HCT116 (cell line): ENCODE measurements around the gene RBP7. TPM values are rescaled to one million over a fixed set of nuclear protein-coding genes. Genes with fewer than 3 reads are reported as not detected.

ENCODE experiments used
- ATAC-seq: fragments of 200-7000 bp; cut with Tn5 transposase; 2 replicates; pipeline ENCODE4 v1.9.1; 2020; ENCODE audit warnings: mild to moderate bottlenecking, moderate library complexity
- BruUV-seq: library from RNA; stranded (reverse); fragments of 400-500 nt; replicated peaks from 2 replicates; lab custom pipeline; 2021; lab: Mats Ljungman, UMichigan
- CTCF ChIA-PET: fragments of 300-600 bp; sonication (Branson Sonifier 250); formaldehyde crosslinking; loops from one replicate; lab custom pipeline; 2021; ENCODE audit warnings: antibody characterized with exemption; lab: Charles Lee
- POLR2A ChIA-PET: fragments of 300-600, 350-600 bp; sonication (Branson Sonifier 250); formaldehyde crosslinking; loops from one replicate; lab custom pipeline; 2021; ENCODE audit warnings: antibody characterized with exemption; lab: Charles Lee
- RAD21 ChIA-PET, 2 experiments: fragments of 300-600 bp; sonication (Branson Sonifier 250); formaldehyde crosslinking; loops; one replicate each; lab custom pipeline; 2023; ENCODE audit warnings: low total read pairs in 2 of 2; ENCODE audit not compliant: uncharacterized antibody in 2 of 2, unreplicated experiment in 2 of 2, low non-redundant PET in 1 of 2; lab: Charles Lee
- DNase-seq: peaks from one replicate; pipeline ENCODE4 v3.0.0-alpha.2; 2010; ENCODE audit warnings: low read depth, low spot score
- H2AFZ ChIP-seq: fragments of 200-600 bp; shearing (Covaris generic), sonication (generic); 2 replicates; pipeline ENCODE4 v1.6.1; 2017; ENCODE audit warnings: low read depth, mixed run types, mixed read lengths, antibody characterized with exemption, low read length; ENCODE audit not compliant: poor library complexity, severe bottlenecking
- H3K27ac ChIP-seq: 2 replicates; pipeline ENCODE4 v1.5.1; 2012; ENCODE audit warnings: low read depth, low read length
- H3K27me3 ChIP-seq: fragments of 200-600 bp; sonication (generic); 2 replicates; pipeline ENCODE4 v1.6.1; 2016; ENCODE audit warnings: mixed run types, low read length, mixed read lengths; ENCODE audit not compliant: insufficient read depth
- H3K36me3 ChIP-seq, 2 experiments: fragments of 200-500 bp in 1 of 2; fragments of 200-600 bp in 1 of 2; sonication (Bioruptor generic) in 1 of 2; sonication (generic) in 1 of 2; 2 replicates each; pipeline versions ENCODE4 v1.5.1 to v1.6.1; 2014 to 2016; ENCODE audit warnings: low read length in 2 of 2, inconsistent platforms in 1 of 2, mixed read lengths in 1 of 2, mixed run types in 1 of 2; ENCODE audit not compliant: insufficient read depth in 2 of 2, control insufficient read depth in 1 of 2
- H3K4me1 ChIP-seq, 2 experiments: fragments of 200-600 bp in 1 of 2; sonication (generic) in 1 of 2; 2 replicates each; pipeline versions ENCODE4 v1.5.1 to v1.6.1; 2012 to 2017; ENCODE audit warnings: low read length in 2 of 2, inconsistent platforms in 1 of 2, mild to moderate bottlenecking in 1 of 2, mixed read lengths in 1 of 2, mixed run types in 1 of 2, moderate library complexity in 1 of 2; ENCODE audit not compliant: insufficient read depth in 2 of 2, control insufficient read depth in 1 of 2
- H3K4me2 ChIP-seq: fragments of 200-600 bp; sonication (generic); 2 replicates; pipeline ENCODE4 v1.6.1; 2017; ENCODE audit warnings: mixed run types, low read length, mixed read lengths
- H3K4me3 ChIP-seq, 2 experiments: fragments of 200-600 bp in 1 of 2; sonication (generic) in 1 of 2; replicated peaks in 1 of 2; 2 replicates each; pipeline ENCODE4 v1.5.1; 2011 to 2016; ENCODE audit warnings: low read length in 2 of 2, control low read depth in 1 of 2, low read depth in 1 of 2, mild to moderate bottlenecking in 1 of 2, mixed read lengths in 1 of 2, mixed run types in 1 of 2
- H3K79me2 ChIP-seq: fragments of 200-600 bp; sonication (generic); 2 replicates; pipeline ENCODE4 v1.6.1; 2017; ENCODE audit warnings: mild to moderate bottlenecking, mixed run types, low read length, moderate library complexity, mixed read lengths; ENCODE audit not compliant: insufficient read depth
- H3K9ac ChIP-seq: fragments of 200-600 bp; sonication (generic); 2 replicates; pipeline ENCODE4 v1.6.1; 2016; ENCODE audit warnings: low read length, mixed read lengths
- H3K9me2 ChIP-seq: fragments of 200-600 bp; sonication (generic), shearing (Covaris generic); 2 replicates; pipeline ENCODE4 v1.6.1; 2017; ENCODE audit warnings: mixed run types, mild to moderate bottlenecking, moderate library complexity; ENCODE audit not compliant: insufficient read depth
- H3K9me3 ChIP-seq, 2 experiments: fragments of 200-500 bp in 1 of 2; fragments of 200-600 bp in 1 of 2; sonication (Bioruptor generic) in 1 of 2; sonication (generic) in 1 of 2; 2 replicates each; pipeline ENCODE4 v1.6.1; 2014 to 2017; ENCODE audit warnings: low read length in 2 of 2, mixed read lengths in 2 of 2, inconsistent platforms in 1 of 2, low read depth in 1 of 2, mild to moderate bottlenecking in 1 of 2, mixed run types in 1 of 2, moderate library complexity in 1 of 2; ENCODE audit not compliant: control insufficient read depth in 1 of 2, insufficient read depth in 1 of 2
- H4K20me1 ChIP-seq: fragments of 200-600 bp; sonication (generic), shearing (Covaris generic); 2 replicates; pipeline ENCODE4 v1.6.1; 2017; ENCODE audit warnings: mixed run types, mild to moderate bottlenecking, moderate library complexity; ENCODE audit not compliant: insufficient read depth
- ATF3 ChIP-seq: IDR thresholded peaks from 2 replicates; pipeline ENCODE4 v1.6.1; 2012
- CBX3 ChIP-seq: IDR thresholded peaks from 2 replicates; pipeline ENCODE4 v1.6.1; 2012; ENCODE audit warnings: low read depth
- CTCF ChIP-seq, 3 experiments: fragments of 200-600 bp in 1 of 3; sonication (generic) in 1 of 3; IDR thresholded peaks in 2 of 3; conservative IDR thresholded peaks in 1 of 3; 2 replicates each; pipeline ENCODE4 v1.5.1; 2012 to 2017; ENCODE audit warnings: low read depth in 2 of 3, low read length in 2 of 3, antibody characterized with exemption in 1 of 3, borderline replicate concordance in 1 of 3, control low read depth in 1 of 3, mild to moderate bottlenecking in 1 of 3, mixed read lengths in 1 of 3, mixed run types in 1 of 3, moderate library complexity in 1 of 3; ENCODE audit not compliant: insufficient read depth in 1 of 3
- EGR1 ChIP-seq: IDR thresholded peaks from 2 replicates; pipeline ENCODE4 v1.6.1; 2012; ENCODE audit warnings: low read depth
- ELF1 ChIP-seq: IDR thresholded peaks from 2 replicates; pipeline ENCODE4 v1.6.1; 2012; ENCODE audit warnings: low read depth, borderline replicate concordance
- EZH2phosphoT487 ChIP-seq: fragments of 200-600 bp; IDR thresholded peaks from 2 replicates; pipeline ENCODE4 v1.6.1; 2018; ENCODE audit warnings: antibody characterized with exemption, borderline replicate concordance
- FOSL1 ChIP-seq: IDR thresholded peaks from 2 replicates; pipeline ENCODE4 v1.6.1; 2012; ENCODE audit warnings: low read depth
- JUND ChIP-seq: IDR thresholded peaks from 2 replicates; pipeline ENCODE4 v1.6.1; 2012
- RAD21 ChIP-seq: IDR thresholded peaks from 2 replicates; pipeline ENCODE4 v1.6.1; 2012; ENCODE audit warnings: low read depth, mild to moderate bottlenecking
- REST ChIP-seq: IDR thresholded peaks from 2 replicates; pipeline ENCODE4 v1.6.1; 2012; ENCODE audit warnings: low read depth
- SIN3A ChIP-seq: IDR thresholded peaks from 2 replicates; pipeline ENCODE4 v1.6.1; 2012; ENCODE audit warnings: low read depth
- ZBTB33 ChIP-seq: IDR thresholded peaks from 2 replicates; pipeline ENCODE4 v1.6.1; 2011; ENCODE audit warnings: mild to moderate bottlenecking, low read length, moderate library complexity; ENCODE audit not compliant: insufficient replicate concordance; ENCODE audit errors: extremely low read depth
- intact Hi-C: fragments of 100-400 bp; cut with micrococcal nuclease; formaldehyde crosslinking; loops from 2 replicates; pipeline ENCODE4 v1.10.0; 2022
- total RNA-seq: library from RNA; stranded (reverse); gene quantifications from one replicate; pipeline ENCODE4 v1.2.1, GENCODE V29; 2021; ENCODE audit not compliant: unreplicated experiment

Gene RBP7
- total RNA-seq, 1 experiment from 2014 or later = 45.6 TPM

GRCh38 chr1:10025354-10025753 is 28.3 kb downstream of the RBP7 start:
- Histone ChIP-seq H3K9ac (no peak overlapping the region), H3K36me3 (no peaks in the 10 kb centered on the region), H4K20me1 (no peaks in the 10 kb centered on the region), H3K27me3 (no peaks in the 10 kb centered on the region), H2AFZ (no peak overlapping the region), H3K4me2 (no peak overlapping the region), H3K4me3 (no peak overlapping the region), H3K9me2 (no peaks in the 10 kb centered on the region), H3K79me2 (no peaks in the 10 kb centered on the region), H3K27ac (no peak overlapping the region), H3K4me1 (no peaks in the 10 kb centered on the region), H3K9me3 (no peaks in the 10 kb centered on the region)
- ChIA-PET CTCF (no interaction called here), POLR2A (interaction anchor here (0.7 kb wide), 1 partner anchor 36 kb away, joined by 3 read pairs; no protein-coding TSS in a partner anchor), RAD21 (no interaction called here)
- intact Hi-C loops = no loop called here
- ATAC-seq = no peak
- no TSS peak for BruUV-seq
- TF ChIP-seq RAD21 (no peak), FOSL1 (no peak), EGR1 (no peak), SIN3A (no peak), EZH2phosphoT487 (no peak), CBX3 (no peak), JUND (no peak)
- no peak for DNase-seq

GRCh38 chr1:10027027-10027426 is 30.0 kb downstream of the RBP7 start:
- H3K36me3 ChIP-seq = no peaks in the 10 kb centered on the region
- CTCF ChIA-PET = no interaction called here
- TF ChIP-seq RAD21 (no peak), CBX3 (no peak), ZBTB33 (no peak), ATF3 (no peak), EGR1 (no peak), REST (no peak), CTCF (IDR thresholded peaks at IDR 0.05 in 2 of 3, conservative IDR thresholded peaks at IDR 0.05 in 1 of 3; ENCODE audit: borderline replicate concordance in 1 of 3, insufficient read depth in 1 of 3, low read depth in 2 of 3, low read length in 2 of 3) (no peak), ELF1 (no peak)
- H3K4me3 ChIP-seq = no peak overlapping the region
- BruUV-seq = no TSS peak
- H3K9ac ChIP-seq = no peak overlapping the region
- no peak for ATAC-seq
- no peaks in the 10 kb centered on the region for H3K9me3 ChIP-seq
- H3K9me2 ChIP-seq = no peaks in the 10 kb centered on the region
- POLR2A ChIA-PET = no interaction called here
- RAD21 ChIA-PET = no interaction called here
- H3K4me1 ChIP-seq = peaks cover 4 to 8% of the 10 kb centered on the region in 2 experiments
- no peak overlapping the region for H2AFZ ChIP-seq
- no peaks in the 10 kb centered on the region for H3K79me2 ChIP-seq
- no peak overlapping the region for H3K27ac ChIP-seq
- DNase-seq = no peak
- H3K4me2 ChIP-seq = no peak overlapping the region
- H3K27me3 ChIP-seq = no peaks in the 10 kb centered on the region
- H4K20me1 ChIP-seq = no peaks in the 10 kb centered on the region
- intact Hi-C loops = no loop called here
